GM12891 (cell line): ENCODE measurements around the gene DUSP23.

Source experiments
- POLR2A ChIP-seq: IDR thresholded peaks from 2 replicates; pipeline ENCODE4 v1.6.1; 2011; ENCODE audit warnings: low read depth, low read length, control low read depth
- POLR2AphosphoS5 ChIP-seq: IDR thresholded peaks from 2 replicates; pipeline ENCODE4 v1.6.1; 2011; ENCODE audit warnings: low read depth, low read length, control low read depth
- SPI1 ChIP-seq: IDR thresholded peaks from 2 replicates; pipeline ENCODE4 v1.6.1; 2011; ENCODE audit warnings: low read depth, low read length, control low read depth
- TAF1 ChIP-seq: IDR thresholded peaks from 2 replicates; pipeline ENCODE4 v1.6.1; 2011; ENCODE audit warnings: low read depth, low read length, control low read depth

GRCh38 chr1:159746666-159747065 lies 34.1 kb upstream of the DUSP23 start:
- TF ChIP-seq TAF1, result no peak
- no peak for TF ChIP-seq POLR2AphosphoS5
- no peak for TF ChIP-seq POLR2A
- TF ChIP-seq SPI1, result no peak
